Skin of body (tissue), 2 donors: ENCODE measurements around the gene UXS1. TPM values are rescaled to one million over a fixed set of nuclear protein-coding genes. Genes with fewer than 3 reads are reported as not detected.

Experiments used
- DNase-seq: peaks from one replicate; lab custom pipeline; 2025; lab: John Stamatoyannopoulos, UW
- total RNA-seq: library from RNA; depleted of rRNA; stranded (reverse); fragments of >200 nt; gene quantifications from one replicate; pipeline ENCODE4 v1.2.3, GENCODE V29; 2014

UXS1 gene
- total RNA-seq, 1 donor from 2014 or later: 26.6 TPM

DNA sequence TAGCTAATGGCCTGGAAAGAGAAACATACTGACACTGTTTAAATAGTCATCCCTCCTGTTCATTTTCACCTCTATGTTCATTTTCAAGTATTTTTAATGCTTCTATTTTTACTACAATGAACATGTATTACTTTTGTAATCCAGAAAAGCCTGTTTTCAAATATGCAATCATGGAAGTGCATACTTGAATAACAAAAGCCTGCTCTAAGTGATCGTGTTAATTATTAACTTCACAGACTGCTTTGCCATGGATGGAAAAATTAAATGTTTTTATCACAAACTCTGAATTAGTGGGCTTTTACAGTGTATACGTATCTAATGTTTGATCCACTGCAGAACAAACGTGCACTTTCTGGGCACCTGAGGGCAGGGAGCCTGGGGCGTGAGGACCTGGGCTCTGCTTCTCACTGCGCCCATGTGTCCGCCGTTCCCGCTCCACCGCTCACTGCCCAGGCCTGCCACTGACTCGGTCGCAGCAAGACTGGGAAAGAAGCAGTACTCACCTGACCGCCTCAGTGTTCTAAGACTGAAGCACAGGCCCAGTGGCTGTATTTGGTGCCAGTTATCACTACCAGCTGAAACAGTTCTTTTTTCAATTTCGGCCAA is 80.6 kb downstream of the UXS1 start:
- DNase-seq: no peak

DNA sequence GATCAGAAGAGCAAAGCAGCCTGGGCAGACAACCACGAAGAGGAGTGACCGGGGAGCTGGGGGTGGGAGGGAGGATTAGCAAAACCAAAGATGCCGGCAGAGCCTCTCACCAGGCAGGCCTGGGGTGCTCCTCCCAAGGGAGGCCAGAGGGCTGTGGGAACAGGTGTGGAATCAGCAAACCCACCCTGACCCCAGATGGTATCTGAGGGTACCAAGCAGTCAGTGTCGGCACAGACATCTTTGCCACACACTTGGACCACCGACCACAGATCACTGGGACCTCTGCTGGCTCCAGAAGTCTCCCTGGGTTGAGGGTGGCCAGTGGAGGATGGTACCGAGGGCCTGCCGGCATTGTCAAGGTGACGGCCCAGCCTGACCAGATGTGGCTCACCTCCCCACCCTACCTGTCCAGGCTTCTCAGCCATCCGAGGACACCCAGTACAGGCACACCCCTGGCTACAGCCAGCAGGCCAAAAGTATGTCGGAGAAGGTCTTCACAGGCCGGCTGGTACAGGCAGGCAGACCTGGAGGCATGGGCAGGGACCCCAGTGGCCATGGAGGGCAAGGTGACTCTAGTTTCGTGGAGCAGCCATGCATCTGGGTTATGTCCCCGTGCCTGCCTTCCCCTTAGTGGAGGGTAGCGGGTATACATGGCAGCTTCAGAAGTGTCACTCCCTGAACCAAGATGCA is 82.1 kb downstream of the UXS1 start:
- no peak for DNase-seq

DNA sequence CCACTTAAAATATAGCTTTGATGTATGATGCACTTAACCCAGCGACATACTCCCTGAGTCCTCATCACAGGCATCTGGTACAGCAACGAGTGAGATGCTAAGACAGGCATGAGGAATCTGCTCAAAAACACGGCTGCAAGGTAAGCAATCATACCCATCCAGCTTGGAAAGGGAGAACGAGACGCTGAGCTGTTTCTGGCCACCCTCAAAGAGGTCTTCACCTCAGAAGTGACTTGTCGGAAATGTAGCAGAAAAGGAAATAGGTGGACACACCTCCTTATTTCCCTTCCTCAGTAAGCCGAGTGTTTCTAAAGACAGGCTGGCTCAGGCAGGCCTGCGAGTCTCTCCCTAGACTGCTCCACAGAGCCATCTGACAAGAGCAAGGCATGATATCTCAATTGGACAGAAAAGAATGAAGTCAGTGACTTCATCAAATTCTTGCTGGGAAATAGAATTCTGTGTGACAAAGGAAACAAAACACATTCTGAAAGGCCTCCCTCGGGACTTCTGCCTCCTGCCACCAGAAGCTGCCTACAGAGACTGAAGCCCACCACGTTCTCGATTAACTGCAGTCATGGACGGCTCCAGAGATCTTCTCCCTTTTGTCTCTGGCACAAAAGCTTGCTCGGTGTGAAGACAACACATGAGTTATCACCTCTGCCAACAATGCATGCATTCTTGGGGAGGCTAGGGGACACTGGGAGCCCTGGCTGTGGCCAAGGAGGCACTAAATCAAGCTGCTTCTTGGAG is 84.3 kb downstream of the UXS1 start:
- DNase-seq: no peak

- no peak for DNase-seq
These were observed 85.3 kb downstream of the UXS1 start for GRCh38 chr2:106108791-106109190.

GRCh38 chr2:106108351-106108750 is 85.8 kb downstream of the UXS1 start:
- DNase-seq: no peak

GRCh38 chr2:106107509-106108131 is 86.5 kb downstream of the UXS1 start:
- DNase-seq: no peak

GRCh38 chr2:106106622-106107508 is 87.2 kb downstream of the UXS1 start:
- DNase-seq: no peak

DNA sequence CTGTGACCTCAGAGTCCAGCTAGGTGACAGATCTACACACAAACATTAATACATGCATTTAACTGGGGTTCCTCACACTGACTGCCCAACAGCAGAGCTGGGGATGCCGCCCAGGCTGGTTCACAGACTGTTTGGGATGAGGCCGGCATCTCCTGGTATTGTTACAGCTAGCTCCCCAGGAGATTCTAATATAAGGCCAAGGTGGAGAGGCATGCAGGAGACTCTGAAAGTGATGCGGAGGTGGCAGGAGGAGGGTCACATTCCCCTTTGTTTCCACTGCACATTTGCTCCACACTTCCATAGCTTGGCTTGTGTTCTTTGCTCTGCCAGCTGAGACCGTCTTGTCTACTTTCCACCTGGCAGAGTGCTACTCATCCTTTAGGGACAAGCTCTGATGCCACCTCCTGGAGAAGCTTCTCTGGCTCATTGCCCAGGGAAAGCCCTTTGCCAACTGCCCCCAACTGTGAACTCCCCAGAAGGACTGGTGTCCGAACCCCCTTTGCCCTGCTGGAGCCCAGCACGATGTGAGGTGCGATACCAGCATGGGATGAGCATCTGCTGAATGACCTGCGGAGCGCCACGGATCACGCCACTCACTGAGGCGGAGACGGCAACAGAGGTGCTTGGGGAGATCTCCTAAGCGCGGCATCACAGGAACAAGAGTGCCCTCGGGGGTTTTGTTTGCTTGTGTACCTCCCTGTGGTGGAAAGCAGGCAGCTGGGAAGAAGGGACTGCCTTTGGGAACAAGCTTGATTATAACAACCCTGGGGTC is 88.8 kb downstream of the UXS1 start:
- no peak for DNase-seq

DNA sequence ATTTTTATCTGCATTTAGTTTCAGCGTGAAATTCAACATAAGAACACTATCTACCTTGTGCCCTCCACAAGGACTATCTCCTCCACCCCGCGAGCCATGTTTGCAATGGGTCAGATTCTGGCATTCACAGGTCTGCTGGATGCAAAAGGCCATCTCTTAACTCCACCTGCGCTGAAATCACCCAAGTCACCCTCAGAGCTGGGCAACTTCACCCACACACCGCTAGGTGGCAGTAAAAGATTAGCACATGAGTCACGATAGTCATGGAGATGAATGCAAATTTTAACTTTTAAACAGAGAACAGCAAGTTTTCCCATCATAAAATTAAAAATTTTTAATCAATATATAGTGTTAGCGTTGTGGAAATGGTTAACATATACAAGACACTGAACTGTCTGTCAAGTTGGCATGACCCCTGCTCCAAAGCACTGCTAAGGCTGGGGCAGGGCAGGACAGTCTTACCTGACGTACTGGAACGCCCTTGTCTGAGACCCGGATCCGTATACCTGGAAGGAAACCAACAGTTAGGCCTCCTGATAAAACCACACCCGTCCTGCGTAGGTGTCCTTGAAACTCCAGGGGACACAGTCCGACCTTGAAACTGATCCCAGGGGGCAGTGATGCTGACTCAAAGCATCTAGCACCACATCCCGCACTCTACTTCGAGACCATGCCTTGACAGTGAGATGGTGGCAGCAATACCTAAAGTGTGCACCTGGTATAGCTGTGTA is 89.6 kb downstream of the UXS1 start:
- DNase-seq: peak; percentile 24

- no peak for DNase-seq
These were observed 94.4 kb downstream of the UXS1 start for GRCh38 chr2:106099691-106100090.

- DNase-seq: no peak
These were observed 95.4 kb downstream of the UXS1 start for GRCh38 chr2:106098664-106099063.

DNA sequence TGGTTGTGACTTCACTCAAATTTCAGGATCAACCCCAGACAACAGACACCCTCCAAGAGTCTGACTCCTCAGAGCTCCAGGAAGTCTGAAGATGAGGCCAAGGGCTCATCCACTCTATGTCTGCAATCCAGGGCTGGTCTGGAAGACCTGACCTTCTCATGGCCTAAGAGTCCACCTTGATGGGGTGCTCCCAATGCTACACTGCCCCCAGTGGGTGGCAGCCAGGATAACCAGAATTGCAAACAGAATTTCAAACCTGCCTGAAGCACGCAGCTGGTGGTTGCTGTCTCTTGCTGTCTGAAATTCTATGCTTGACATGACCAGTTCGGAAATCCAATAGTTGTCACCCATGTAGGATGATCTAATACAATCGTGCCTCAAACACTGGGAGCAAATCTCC is 96.0 kb downstream of the UXS1 start:
- DNase-seq: no peak

DNA sequence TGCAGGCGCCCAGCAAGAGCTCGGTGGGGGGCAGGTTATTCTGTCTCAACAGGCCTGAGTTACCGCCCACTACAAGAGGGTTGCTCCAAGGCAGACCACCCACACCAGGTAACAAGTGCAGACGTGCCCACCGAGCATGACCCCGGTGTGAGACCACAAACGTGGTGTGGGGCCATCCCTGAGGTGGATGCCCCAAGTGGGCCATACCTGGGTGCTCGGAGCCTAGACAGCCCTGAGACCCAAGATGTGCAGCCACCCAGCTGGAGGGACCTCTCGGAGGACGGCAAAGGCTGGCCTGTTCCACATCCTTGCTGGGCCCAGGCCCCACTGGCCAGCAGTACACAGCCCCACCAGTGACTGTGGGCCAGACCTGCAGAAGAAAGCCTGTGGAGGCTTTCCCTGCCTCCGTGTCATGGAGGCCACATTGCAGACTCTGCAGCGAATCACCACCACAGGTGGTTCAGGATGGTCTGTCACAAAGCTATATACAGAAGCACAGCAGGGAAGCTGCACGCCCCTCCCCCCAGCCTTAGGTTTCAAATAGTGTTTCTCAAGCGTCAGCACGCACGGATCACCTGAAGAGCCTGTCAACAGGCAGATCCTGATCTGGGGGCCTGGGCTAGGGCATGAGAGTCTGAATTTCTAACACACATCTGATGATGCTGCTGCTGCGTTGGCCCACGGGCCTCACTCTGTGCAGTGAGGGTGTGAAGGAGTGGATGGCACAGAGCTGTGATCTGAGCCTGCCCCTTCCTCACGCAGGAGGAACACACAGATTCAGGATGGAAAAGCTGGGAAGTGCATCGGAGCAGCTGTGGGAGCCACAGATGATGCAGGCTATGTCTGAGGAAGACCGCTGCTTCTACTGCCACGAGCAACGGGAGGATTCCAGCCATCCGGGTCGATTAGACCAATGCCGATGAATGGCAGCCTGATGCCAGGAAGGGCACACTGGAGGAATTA is 96.8 kb downstream of the UXS1 start:
- DNase-seq: no peak

GRCh38 chr2:106096299-106097037 is 97.6 kb downstream of the UXS1 start:
- no peak for DNase-seq

DNA sequence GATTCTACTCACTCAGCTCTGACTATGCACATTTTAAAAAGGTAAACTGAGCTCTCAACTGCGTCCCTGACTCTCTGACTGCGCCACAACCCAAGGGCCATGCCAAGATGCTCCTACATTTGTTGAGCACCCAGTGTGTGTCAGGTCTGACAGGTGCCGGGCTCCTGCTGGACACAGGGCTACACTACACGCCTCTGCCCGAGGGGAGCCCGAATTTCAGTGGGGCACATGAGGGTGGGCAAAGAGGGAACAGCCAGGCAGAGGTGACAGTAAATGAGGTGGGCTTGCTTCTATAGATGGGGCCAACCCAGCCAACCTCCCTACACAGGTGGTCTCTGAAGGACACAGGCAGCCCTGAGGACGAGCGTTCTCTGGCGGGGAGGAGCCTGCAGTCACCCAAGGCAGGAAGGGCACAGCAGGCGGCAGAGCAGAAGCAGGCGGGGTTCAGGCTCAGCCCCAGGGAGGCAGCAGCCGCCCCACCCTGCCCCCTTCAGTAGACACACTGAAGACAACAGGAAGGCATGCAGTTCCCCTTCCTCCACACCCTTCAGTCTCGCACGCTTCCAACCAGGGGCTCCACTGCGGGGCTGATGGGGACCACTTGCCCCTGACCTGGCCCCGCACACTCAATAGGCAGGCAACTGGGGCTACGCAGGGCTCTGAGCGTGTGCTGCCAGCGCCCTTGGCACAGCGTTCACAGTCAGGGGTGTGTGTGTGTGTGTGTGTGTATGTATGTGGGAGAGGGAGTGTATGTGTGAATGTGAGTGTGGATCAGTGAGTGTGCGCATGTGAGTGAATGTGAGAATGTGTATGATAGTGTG is 98.4 kb downstream of the UXS1 start:
- no peak for DNase-seq

GRCh38 chr2:106094131-106094841 is 99.8 kb downstream of the UXS1 start:
- no peak for DNase-seq
